AG04450 (cell line): ENCODE data around the gene AUTS2. TPM values are rescaled to one million over a fixed set of nuclear protein-coding genes. Genes with fewer than 3 reads are reported as not detected.

Experiments used
- CTCF ChIA-PET: fragments of 300-600, 350-600 bp; formaldehyde crosslinking; extraction: SDS; loops from one replicate; lab custom pipeline; 2022; ENCODE audit warnings: antibody characterized with exemption, inconsistent platforms; lab: Charles Lee
- POLR2A ChIA-PET: fragments of 350-600 bp; formaldehyde crosslinking; extraction: SDS; loops from one replicate; lab custom pipeline; 2021; ENCODE audit warnings: antibody characterized with exemption, inconsistent platforms; lab: Yijun Ruan, JAX
- DNase-seq: peaks from one replicate; pipeline ENCODE4 v3.0.0-alpha.2; 2011; ENCODE audit warnings: low read depth, low spot score
- H3K27ac ChIP-seq: one replicate; pipeline ENCODE4 v1.5.1; 2012; ENCODE audit warnings: low read depth, low read length, control low read depth
- H3K27me3 ChIP-seq: one replicate; pipeline ENCODE4 v1.6.0; 2012; ENCODE audit warnings: low read length; ENCODE audit not compliant: control insufficient read depth, insufficient read depth
- H3K4me3 ChIP-seq: 2 replicates; pipeline ENCODE4 v1.5.1; 2011; ENCODE audit warnings: mild to moderate bottlenecking, low read depth, low read length, control low read depth
- H3K9me3 ChIP-seq: 2 replicates; pipeline ENCODE4 v1.5.1; 2012; ENCODE audit warnings: low read length; ENCODE audit not compliant: control insufficient read depth, insufficient read depth
- CTCF ChIP-seq: IDR thresholded peaks from 2 replicates; pipeline ENCODE4 v1.5.1; 2011; ENCODE audit warnings: low read depth, low read length, control low read depth, inconsistent platforms
- polyA plus RNA-seq: library from polyadenylated mRNA; depleted of rRNA; stranded (reverse); fragments of >200 nt; gene quantifications from 2 replicates; pipeline ENCODE4 v1.2.3, GENCODE V29; 2011

Gene AUTS2
- polyA plus RNA-seq, 1 experiment = 1.5 TPM

- no peak for DNase-seq
- CTCF ChIA-PET = no interaction called here
- H3K9me3 ChIP-seq = no peaks in the 10 kb centered on the region
- H3K27ac ChIP-seq = no peak overlapping the region
- H3K4me3 ChIP-seq = no peak overlapping the region
- TF ChIP-seq CTCF = no peak
- H3K27me3 ChIP-seq = no peaks in the 10 kb centered on the region
- POLR2A ChIA-PET = no interaction called here
These were observed 78.0 kb downstream of the AUTS2 start for GRCh38 chr7:69676247-69676646.

DNA sequence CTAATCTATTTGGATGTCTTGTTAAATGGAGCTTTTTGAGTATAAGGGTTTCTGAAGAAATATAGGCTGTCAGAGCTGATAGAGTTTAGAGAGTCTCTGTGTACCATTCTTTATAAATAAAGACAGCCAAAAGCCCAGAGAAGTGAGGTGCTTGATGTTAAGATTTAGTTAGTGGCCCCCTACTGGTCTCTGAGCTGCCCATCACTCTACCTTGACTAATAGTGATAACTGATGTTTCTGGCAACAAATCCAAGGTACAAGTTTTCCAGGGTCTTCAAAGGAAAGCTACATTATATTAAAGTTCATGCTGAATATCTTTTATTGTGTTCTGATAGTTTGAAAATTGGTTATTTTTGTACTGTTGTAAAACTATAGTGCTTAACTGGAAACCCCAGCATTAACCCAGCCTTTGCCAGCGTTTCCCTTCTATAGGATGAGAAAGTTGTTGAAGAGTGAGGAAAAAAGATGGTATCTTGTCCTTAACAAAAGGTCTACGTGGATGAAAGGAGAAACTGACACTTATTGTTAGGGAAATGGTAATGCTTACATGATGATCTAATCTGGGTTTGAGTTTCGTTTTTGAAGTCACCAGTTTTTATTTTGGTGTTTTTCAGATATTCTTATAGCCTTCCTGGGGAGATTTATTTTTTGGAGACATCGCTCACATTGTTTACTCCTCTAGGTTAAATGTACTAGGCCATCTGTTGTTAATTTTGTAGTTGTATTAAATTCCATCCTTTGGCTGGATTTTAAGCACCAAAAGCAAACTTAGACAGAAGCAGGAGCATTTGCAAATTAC is 79.0 kb downstream of the AUTS2 start:
- TF ChIP-seq CTCF = 0 out of 2 replicates have a peak, but pooled peaks have one; percentile 8
- H3K27me3 ChIP-seq = no peaks in the 10 kb centered on the region
- ChIA-PET CTCF (no interaction called here), POLR2A (no interaction called here)
- no peak overlapping the region for H3K4me3 ChIP-seq
- no peak overlapping the region for H3K27ac ChIP-seq
- no peak for DNase-seq
- no peaks in the 10 kb centered on the region for H3K9me3 ChIP-seq

DNA sequence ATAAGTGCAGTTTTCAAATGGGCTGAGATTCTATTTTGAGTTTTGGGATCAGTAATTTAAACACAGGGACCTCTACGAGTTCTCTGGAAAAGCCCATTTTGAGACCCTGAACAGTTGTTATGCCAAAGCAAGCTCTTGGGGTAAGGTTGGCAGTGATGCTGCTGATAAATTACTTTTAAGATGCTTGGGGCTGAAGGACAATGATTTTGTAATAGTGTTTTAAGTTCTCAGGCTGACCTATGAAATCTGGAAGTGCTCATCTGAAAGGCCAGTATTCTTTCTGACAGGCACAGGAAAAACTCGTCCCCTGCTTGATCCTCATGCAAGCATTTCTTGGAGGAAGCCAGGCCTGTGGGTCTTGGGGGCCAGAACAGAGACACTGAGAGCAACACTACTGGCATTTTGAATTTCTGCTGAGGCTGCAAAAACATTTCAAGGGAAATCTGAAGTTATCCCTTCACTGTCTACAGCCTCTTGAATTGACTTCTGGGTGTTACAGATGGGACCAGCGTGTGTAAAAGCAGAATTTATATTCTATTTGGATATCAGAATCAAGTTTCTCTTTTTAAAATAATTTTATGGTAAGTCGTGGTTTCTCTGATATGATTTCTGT is 79.7 kb downstream of the AUTS2 start:
- TF ChIP-seq CTCF = no peak
- ChIA-PET CTCF (no interaction called here), POLR2A (no interaction called here)
- no peak overlapping the region for H3K27ac ChIP-seq
- H3K4me3 ChIP-seq = no peak overlapping the region
- no peaks in the 10 kb centered on the region for H3K9me3 ChIP-seq
- no peak for DNase-seq
- no peaks in the 10 kb centered on the region for H3K27me3 ChIP-seq

DNA sequence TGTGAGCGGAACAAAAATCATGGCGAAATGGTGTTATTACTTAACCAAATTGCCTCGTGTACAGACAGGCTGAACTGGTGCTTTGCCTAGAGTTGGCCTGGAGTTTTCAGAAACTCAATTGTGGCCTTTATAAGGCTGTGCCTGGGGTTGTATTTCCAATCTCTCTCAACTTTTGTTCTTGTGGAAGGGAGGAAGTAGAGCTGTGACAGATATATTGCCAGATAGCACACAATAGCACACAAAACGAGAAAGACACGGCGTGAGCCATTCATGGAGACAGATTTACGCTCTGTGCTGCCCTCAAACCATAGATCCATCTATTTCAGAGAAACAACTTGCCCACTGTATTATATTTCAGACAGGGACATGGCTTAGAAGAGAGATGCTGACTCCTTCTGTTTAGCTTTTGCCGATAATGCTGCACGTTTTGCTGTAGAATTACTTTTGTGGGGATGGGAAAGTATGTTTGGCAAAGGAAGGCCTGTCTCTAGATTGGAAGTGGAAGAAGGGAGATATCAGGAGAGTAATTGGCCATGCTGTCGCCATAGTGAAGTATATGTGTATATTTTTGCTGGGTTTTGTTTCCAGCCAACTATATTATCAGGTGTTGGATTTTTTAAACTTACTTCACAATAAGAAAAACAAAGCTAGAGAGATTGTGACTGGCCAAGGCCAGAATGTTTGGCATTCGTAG is 80.4 kb downstream of the AUTS2 start:
- DNase-seq = no peak
- ChIA-PET POLR2A (no interaction called here), CTCF (no interaction called here)
- H3K27me3 ChIP-seq = no peaks in the 10 kb centered on the region
- H3K9me3 ChIP-seq = no peaks in the 10 kb centered on the region
- TF ChIP-seq CTCF = no peak
- H3K4me3 ChIP-seq = no peak overlapping the region
- no peak overlapping the region for H3K27ac ChIP-seq

GRCh38 chr7:69681181-69681580 is 82.9 kb downstream of the AUTS2 start:
- no peak for DNase-seq
- TF ChIP-seq CTCF = no peak
- POLR2A ChIA-PET = no interaction called here

More at GRCh38 chr7:69681181-69681580, 82.9 kb downstream of the AUTS2 start:
- CTCF ChIA-PET = no interaction called here
- H3K27ac ChIP-seq = no peak overlapping the region
- H3K9me3 ChIP-seq = no peaks in the 10 kb centered on the region
- no peak overlapping the region for H3K4me3 ChIP-seq
- no peaks in the 10 kb centered on the region for H3K27me3 ChIP-seq
